Measurements from ENCODE around the gene SV2C.

DNA sequence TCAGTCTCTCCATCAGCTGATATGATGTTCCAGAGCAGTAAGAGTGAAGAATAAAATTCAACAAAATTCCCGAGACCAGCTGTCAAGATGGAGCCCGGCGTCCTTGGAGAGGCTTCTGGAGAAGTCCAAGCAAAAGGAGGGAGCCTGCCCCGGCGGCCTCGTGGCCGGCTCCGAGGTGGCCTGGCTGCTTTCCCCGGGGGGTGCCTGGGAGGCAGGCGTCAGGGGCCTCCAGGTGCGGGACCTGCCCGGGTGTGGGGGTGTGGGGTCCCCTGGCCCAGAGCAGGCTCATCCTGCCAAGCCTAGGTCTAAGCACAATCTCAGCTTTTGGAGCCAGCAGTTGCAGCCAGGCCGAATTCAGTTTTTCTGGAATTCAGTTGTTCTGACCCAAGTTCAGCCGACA, 197.3 kb downstream of the SV2C start:
- TF ChIP-seq, protein P1, sequence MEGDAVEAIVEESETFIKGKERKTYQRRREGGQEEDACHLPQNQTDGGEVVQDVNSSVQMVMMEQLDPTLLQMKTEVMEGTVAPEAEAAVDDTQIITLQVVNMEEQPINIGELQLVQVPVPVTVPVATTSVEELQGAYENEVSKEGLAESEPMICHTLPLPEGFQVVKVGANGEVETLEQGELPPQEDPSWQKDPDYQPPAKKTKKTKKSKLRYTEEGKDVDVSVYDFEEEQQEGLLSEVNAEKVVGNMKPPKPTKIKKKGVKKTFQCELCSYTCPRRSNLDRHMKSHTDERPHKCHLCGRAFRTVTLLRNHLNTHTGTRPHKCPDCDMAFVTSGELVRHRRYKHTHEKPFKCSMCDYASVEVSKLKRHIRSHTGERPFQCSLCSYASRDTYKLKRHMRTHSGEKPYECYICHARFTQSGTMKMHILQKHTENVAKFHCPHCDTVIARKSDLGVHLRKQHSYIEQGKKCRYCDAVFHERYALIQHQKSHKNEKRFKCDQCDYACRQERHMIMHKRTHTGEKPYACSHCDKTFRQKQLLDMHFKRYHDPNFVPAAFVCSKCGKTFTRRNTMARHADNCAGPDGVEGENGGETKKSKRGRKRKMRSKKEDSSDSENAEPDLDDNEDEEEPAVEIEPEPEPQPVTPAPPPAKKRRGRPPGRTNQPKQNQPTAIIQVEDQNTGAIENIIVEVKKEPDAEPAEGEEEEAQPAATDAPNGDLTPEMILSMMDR (conservative IDR thresholded peaks at IDR 0.05 in 1 of 2, IDR thresholded peaks at IDR 0.05 in 1 of 2; ENCODE audit: low read depth in 1 of 2, low read length in 2 of 2): no peak
- no peak for TF ChIP-seq EZH2 (IDR thresholded peaks at IDR 0.05; ENCODE audit: low read length, missing control alignments)

Data from fibroblast of lung (primary cell).